GM18520 (cell line): ENCODE data around the gene PLXNA2.

ENCODE experiments used
- ATAC-seq: cut with Tn5 transposase; IDR thresholded peaks from one replicate; pipeline ENCODE4 v1.9.1; 2021; ENCODE audit not compliant: unreplicated experiment

The PLXNA2 gene

DNA sequence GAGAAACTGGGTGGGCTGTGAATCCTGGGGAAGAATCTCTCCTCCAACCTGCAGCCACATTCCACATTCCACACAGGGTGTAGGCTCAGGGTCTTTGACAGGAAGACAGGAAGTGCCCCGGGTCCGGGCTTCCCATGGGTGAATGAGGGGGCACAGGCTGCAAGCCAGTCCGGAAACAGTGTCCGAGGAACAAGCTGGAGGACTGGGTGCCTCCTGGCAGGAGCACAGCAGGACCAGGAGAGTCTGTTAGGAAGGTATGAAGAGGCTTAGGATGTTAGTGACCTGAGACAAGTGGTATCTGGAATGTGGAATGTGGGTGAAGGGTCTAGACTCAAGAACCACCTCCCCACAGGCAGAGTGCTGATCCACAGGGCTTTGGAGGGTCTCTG lies 212.3 kb downstream of the PLXNA2 start:
- ATAC-seq = no peak

- no peak for ATAC-seq
Observed at GRCh38 chr1:208031316-208031931, 212.8 kb downstream of the PLXNA2 start.

GRCh38 chr1:208030288-208031091 lies 213.7 kb downstream of the PLXNA2 start:
- no peak for ATAC-seq

DNA sequence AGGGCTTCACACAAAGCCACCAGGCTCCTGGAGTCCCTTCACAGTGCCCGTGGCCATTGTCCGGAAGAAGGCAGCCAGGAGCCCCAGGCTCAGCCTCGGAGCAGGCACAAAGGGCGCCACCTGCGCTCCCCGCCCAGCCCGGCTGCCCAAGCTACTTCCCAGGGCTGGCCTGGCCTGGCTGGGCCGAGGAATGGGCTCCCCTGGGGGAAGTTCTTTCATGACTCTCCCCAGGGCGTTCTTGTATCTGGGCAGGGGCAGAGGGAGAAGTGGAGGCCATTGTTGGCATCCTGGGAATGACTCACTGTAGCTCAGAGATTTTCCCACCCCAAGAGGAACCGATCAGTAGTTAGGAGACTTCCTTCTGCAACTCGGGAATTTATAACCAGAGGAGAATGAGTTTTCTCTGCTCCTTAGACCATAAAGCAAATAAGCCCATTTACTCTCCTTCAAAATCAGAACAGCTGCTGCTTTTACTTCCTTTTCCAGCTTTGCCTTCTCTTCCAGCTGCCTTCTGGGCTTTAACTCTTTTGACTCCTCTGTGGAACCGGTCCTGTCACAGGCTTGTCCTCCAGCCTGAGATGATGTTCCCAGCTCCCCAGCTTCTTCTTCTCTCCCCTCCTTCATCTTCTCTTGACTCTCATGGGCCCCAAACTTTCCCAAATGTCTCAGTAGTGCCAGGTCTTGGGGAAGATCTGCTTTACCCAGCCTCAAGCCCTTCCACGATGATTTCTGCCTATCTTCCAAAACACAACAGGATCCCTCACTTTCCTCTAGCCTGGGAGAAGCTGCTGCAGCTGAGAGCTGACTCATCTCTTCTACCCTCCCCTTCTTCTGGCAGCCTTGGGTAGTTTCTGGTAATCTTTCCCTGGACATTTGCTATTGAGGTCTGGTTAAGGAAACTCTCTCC lies 214.6 kb downstream of the PLXNA2 start:
- ATAC-seq = no peak

GRCh38 chr1:208028526-208028925 lies 215.7 kb downstream of the PLXNA2 start:
- ATAC-seq = no peak

- no peak for ATAC-seq
Observed at GRCh38 chr1:208027861-208028260, 216.3 kb downstream of the PLXNA2 start.

DNA sequence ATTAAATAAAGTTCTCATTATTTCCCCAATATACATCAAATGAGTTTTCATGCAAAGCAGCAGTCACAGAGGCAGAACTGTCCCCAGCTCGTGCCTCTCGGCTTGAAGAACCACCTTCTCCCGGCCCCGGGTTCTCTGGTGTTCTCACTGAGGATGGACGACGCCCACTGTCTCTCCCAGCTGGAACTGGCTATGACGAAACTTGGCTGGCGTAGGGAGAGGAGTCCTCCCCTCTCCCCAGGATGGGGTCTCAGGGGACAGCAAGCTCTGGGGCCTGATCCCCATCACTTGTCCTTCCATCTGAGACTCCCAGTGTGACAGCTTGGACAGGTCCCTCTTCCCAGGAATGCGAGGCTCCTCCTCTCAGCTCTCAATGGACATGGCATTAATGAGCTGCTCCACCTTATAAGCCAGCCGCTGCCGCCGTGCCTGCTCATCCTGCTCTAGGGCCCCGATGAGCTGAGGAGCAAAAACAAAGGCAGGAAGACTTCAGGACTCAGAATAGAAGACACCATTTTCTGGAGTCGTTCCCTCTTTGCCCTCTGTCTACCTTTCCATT lies 217.2 kb downstream of the PLXNA2 start:
- ATAC-seq = no peak

DNA sequence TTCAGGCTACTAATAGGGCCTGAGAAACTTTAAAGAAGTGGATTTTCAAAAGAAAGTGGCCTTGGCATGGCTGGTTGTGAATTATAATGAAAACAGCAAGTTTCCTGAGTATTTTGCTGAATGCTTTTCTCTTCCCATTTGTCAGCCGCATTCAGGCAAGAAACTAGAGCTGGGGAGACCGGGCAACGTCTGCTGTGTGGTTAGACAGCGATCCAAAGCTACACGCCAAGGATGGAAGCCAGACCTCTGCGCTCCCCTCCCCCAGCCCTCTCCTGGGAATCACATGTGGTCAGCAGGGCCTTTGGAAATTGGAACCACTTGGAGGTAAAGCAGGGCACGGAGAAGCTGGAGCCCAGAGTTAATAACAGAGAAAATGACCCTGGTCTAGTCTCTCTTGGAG lies 219.2 kb downstream of the PLXNA2 start:
- no peak for ATAC-seq

DNA sequence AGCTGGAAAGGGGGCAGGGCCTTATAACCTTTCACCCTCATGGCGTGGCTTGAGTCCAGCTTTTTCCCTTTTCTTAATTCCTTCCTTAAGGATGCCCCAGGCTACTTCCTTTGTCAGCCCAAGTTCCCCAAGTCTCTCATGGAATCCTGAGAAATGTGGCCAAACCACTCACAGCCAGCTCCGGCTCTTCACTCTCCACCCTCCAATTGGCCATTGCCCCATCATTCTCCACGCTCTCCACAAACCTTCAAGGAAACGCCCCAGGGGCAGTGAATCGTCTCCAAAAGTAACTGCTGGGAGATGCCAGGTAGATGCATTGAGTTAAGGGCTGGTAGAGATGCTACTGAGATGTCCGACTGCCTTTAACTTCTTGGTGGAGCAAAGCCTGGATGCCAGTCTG lies 219.8 kb downstream of the PLXNA2 start:
- ATAC-seq = no peak

- ATAC-seq = no peak
Observed at GRCh38 chr1:208019257-208019656, 224.9 kb downstream of the PLXNA2 start.

- no peak for ATAC-seq
Observed at GRCh38 chr1:208015255-208015654, 228.9 kb downstream of the PLXNA2 start.

DNA sequence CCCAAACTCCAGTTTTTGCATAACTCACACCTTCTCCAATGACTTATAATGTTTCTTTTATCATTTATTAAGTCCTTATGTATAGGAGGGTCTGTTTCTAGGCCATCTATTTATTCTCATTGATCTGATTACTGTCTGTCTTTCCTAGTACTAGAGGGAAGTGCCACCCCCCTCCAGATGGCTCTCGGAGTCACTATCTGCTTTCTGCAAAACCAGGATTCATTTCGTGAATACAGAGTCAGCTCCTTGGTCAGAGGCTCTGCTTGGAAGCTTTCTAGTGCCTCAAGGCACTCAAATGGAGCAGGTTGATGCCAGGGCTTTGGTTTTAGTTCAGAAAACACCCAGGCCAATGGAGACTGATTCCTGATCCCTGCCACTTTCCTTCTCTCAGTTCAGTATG lies 231.0 kb downstream of the PLXNA2 start:
- no peak for ATAC-seq

- no peak for ATAC-seq
Observed at GRCh38 chr1:208012721-208013120, 231.5 kb downstream of the PLXNA2 start.

DNA sequence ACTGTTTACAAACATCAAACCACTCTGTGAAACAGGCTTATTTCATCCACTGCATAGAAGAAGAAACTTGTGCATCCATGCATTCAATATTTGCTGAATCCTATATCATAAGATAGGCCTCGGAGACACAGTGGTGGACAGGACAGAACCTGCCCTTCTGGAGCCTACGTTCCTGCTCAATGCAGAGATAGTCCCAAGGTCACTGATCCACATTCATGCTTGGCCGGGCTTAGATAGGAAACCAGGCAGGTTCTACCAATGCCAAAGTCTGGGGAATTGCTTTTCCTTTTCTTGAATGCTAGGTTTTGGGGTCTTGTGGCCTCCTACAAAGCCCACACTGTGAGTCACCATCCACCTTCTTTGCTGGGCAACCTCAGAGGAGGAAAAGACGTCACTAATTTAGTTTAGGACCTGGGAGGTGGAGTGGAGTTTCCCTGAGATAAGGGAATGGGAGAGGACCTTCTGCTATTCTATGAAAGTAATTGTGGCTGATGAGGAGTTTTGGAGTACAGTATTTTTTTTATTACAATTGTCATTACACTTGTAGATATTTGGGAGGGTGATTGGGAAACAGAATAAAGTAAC lies 233.6 kb downstream of the PLXNA2 start:
- ATAC-seq = no peak

DNA sequence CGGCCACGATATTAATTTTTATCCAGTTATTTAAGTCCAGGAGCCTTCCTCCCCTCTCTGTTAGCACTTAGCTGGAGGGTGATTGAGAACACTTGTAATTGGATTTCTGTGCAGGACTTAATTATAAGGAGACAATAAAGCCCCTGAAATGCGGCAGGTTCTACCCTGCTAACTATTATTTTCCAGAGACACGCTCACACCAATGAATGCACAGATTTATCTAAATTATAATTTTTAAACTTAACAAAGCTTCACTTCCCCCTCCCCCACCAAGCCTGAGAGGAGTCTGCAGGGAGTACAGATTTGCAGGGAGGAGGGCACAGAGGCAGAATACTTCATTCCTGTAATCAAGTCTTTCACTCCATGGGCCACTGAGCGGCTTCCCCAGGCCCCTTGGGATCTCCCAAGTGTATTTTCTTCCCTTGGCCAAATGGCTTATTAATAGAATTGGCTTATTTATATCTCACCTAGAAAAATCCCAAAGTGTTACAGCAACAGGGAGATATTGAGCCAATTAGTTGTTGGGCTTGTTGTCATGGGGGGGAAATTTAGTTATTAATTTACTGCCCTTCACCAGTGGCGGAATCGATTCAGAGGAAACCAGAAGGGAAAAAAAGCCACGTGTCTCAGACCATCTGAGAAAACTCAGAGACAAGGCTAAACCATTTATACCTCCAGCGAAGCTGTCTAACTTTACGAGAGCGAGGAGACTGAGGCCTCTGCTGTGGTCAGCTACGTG lies 234.3 kb downstream of the PLXNA2 start:
- no peak for ATAC-seq

DNA sequence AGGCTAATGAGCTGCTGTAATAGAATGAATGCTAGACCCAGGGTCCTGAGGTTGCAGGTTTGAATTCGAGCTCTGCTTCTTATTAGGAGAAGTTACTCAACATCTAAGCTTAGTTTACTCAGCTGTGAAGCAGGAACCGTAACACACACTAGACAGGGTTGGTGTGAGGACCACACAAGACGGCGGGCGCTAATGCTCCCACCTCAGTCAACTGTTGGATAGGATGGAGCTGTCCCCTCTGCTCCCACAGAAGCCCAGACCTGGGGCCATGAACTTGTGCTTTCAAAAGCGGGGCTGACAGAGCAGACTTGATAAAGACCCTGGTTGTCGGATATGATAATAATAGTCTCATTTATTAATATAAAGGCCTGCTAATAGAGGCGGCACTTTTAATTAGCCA lies 234.9 kb downstream of the PLXNA2 start:
- ATAC-seq = no peak

GRCh38 chr1:208008534-208008933 lies 235.7 kb downstream of the PLXNA2 start:
- no peak for ATAC-seq

- no peak for ATAC-seq
Observed at GRCh38 chr1:208007938-208008342, 236.2 kb downstream of the PLXNA2 start.

GRCh38 chr1:208007319-208007937 lies 236.8 kb downstream of the PLXNA2 start:
- ATAC-seq = no peak
